Loucy (cell line): ENCODE results near the gene PRKCQ.

ENCODE experiments used
- CTCF ChIP-seq: fragments of 200-600 bp; sonication (generic); conservative IDR thresholded peaks from 2 replicates; pipeline ENCODE4 v1.5.1; 2014; ENCODE audit warnings: mild to moderate bottlenecking, antibody characterized with exemption, low read length
- EZH2phosphoT487 ChIP-seq: fragments of 200-600 bp; IDR thresholded peaks from 2 replicates; pipeline ENCODE4 v1.6.1; 2018; ENCODE audit warnings: antibody characterized with exemption, mild to moderate bottlenecking, moderate library complexity, borderline replicate concordance

GRCh38 chr10:6567203-6567703, 12.8 kb downstream of the PRKCQ start:
- TF ChIP-seq CTCF (no peak), EZH2phosphoT487 (no peak)
